Stimulated activated CD8-positive, alpha-beta memory T cell treated with anti-CD3 and anti-CD28 coated beads, Interleukin-4, amount 100 ng/mL, for 24 hours (primary cell): ENCODE measurements around the gene PDIA5.

Experiments
- DNase-seq: peaks from one replicate; pipeline ENCODE4 v3.0.0-alpha.2; 2020; ENCODE audit warnings: low read depth

The PDIA5 gene

DNA sequence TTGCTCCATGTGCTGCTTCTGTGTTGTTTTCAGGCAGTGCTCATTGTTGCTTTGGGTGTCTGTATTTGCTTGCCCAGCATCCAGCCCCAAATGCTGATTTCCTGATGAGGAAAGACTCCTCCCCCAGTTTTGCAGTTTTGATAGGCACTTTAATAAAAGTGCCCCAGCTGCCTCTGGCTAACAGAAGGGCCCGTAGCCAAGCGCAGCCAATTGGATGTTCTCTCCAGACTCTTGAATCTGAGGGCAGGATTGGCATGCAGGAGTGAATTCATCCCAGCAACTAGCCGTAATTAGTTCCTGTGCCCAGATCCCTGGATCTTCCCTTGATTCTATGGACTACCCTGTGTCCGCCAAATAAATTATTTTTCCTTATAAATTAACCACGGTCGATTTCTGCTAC is 24.4 kb upstream of the PDIA5 start:
- DNase-seq: no peak

DNA sequence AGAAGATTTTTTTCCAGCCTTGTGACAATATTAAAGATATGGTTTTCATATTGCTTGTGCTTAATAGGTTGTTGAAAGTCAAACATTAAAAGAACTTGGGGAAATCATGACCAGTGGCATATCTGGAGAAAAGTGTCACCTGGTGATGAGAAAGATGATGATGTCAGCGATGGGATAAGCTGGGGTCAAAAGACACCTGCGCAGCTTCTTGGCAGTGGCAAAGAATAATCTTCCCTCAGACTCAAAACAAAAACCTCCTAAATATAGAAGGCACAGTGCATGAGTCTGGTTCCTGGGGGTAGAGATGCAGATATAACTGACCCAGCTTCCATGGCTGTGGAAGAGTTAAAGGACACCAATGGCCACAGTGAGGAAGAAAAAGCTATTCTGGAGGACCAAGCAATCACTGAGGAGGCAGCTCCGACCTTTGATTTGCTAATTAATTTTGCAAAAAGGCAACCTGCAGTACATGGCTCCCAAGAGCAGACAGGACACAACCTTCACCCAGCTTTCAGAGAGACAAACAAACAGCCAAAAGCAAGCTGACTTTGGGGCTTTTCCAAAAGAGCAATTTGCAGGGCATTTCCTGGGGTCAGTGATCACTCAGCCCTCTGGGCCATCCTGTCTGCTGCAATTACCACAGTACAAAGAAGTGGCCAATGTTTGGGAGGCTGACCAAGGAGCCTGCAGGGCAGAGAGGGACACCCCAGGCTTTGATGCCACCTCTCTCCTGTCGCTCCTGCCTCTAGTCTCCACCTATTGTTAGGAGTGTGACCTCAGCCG is 21.7 kb upstream of the PDIA5 start:
- DNase-seq: no peak

DNA sequence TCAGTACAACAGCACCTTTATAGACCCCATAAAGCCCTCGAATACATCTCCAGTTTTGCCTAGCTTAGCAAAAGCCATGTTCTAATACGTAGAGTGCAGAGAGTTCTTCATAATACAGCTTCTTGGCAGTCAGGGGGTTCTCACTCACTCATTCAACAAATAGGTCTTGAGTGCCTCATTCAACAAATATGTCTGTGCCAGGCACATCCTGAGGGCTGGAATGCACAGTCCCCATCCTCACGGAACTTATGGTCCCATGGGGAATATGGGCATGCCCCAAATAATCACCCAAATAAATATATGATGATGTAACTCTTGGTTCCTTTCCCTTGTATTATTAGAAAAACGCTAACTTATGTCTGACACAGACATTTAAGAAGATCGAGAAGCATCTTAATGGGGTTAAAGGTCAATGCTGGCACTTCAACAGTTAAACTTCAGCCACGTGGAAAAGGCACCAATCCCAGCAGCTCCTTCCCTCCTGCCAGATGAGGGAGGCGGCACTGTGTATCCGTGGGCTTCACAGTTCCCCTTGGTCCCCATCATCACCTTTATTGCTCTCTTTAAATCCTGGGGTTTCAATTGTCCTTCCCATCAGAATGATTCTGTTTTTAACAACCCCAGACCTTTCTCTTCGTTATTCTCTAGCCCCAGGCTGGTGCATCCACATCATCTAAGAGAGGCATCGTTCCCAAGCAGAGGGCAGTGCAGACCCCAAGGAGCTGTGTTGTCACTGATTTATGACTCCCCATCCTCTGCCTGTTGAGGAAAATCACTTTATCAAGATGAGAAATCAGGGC is 20.4 kb upstream of the PDIA5 start:
- DNase-seq: no peak

DNA sequence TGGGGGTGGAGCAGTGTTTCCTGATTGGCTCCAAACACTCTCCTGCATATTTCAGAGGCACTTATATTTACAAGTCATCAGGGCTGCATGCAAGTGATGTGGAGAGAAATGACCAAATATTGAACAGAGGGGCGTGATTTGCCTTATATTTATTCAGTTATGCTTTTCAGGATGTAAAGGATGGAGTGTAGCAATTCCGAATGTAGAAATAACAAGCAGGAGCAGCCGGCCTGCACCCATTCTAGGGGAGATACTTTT is 19.8 kb upstream of the PDIA5 start:
- no peak for DNase-seq

DNA sequence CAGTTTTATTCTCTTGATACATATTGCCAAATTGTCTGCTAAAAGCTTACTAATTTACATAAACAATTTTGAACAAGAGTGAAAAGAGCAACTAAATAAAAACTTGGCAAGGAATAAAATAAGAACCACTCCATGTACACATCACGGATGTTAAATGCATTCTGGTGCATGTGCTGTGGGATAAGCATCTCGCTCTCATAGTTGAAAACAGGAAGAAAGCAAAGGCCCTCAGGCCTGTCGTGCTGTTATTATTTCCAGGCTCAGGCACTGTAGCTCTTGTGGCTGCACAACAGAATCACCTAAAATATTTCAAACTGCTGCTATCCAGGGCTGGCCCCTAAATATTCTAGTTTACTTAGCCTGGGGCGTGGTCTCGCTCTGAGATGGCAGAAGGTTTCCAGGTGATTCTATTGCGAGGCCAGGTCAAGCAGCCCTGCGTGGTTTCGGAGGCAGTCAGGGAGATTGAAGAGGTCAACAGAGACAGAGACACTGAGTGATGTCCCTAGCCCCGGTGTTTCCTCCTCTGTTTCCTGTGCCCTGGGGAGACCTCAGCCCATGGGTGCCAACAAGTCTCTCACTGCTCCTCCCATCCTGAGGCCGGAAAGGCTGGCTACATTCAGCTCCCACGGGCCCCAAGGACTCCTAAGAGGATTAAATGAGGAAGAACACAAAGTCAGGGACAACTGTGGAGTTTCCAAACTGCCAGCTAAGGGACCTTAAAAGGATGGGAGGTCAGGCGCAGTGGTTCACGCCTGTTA is 18.2 kb upstream of the PDIA5 start:
- DNase-seq: no peak

DNA sequence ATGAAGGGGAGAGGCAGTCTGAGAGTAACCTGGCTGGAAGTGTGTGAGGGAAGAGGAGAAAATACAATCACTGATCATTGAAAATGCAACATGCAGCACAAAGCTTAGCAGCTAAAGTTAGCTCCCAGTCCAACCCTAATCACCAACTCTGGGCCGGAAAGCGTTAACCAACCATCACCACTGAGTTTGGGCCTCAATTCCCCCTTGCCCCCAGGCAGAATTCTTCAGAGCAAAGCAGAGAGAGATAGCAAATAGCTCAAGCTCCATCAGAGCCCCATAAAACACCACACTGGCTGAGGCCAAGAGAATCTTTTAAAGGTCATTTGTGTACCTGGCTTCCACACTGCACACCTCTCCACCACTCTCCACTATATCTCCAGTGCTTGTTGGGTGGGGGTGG is 16.2 kb upstream of the PDIA5 start:
- no peak for DNase-seq

DNA sequence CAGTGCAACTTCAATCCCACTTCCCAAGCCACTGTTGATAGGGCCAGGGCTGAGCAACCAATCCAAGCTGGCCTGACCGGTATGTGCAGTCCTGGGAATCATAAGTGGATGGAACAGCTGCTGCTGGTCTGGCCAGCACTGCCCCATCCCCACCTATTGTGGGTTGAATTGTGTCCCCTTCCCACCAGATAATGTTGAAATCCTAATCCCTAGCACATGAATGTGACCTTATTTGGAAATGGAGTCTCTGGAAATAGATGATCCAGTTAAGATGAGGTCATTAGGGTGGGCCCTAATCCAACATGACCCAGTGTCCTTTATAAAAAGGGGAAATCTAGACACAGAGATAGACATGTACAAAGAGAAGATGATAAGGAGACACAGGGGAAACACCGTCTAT is 13.7 kb upstream of the PDIA5 start:
- no peak for DNase-seq

DNA sequence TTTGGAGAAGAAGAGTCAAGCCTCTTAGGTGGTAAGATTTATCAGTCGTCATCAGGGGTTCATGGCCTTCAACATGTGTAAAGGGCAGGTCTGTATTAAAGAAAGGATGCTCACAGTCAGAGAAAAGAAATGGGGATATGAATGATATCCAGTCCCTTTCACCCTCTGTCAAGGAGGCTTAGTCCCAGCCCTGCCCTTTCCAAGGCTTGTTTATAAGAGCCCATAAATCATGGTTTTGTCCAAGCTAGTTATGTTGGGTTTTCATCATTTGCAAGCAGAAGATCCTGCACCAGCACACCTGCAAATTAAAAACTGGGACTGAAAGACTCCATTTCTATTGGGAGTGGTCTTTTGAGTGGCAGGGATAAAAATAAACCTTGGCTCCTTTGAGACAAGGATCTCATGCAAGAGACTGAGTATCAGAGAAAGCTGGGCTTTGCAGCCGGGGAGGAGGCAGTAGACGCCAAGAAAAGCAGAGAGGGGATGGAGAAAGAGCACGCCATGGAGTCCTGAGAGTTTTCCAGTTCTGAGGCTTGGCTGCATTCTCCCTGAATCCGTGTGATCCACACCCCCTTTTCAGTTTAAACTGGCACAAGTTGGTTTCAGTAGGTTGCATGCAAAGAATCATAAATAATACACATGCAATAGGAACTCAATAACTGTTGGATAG is 12.6 kb upstream of the PDIA5 start:
- no peak for DNase-seq

DNA sequence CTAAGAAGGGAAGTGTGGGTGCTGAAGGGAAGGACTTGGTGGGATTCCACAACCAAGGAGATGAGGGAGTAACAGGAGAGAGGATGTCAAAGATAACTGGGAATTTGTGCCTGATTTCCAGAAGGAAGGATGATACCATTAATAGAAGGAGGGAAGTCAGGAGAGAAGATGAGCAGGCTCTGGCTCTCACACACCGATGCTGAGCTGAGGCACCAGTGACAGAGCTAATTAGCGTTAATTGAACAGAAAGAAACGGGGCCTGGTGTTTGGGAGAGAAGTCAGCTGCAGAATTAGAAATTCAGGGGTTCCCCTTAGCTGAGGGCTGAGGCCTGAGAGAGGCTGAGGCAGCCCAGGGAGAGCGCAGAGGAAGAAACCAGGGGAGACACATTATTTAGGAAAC is 11.9 kb upstream of the PDIA5 start:
- no peak for DNase-seq

DNA sequence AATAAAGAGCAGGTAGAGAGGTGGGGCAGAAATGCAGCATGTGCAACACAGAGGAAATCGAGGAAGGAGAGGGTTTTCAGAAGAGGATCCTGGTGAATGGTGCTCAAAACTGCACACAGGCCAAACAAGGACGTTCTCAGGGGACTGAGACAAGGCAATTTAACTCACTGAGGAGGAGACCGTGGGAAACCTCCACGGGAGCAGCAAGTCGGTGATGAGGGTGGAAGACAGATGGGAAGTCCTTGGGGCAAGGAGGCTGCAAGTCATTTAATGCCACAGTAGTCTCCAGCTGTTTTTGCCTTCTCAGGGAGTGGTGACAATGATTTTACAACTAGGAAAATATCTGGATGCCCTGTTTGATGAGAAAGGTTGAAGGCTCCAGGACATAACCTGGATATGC is 11.5 kb upstream of the PDIA5 start:
- DNase-seq: no peak

DNA sequence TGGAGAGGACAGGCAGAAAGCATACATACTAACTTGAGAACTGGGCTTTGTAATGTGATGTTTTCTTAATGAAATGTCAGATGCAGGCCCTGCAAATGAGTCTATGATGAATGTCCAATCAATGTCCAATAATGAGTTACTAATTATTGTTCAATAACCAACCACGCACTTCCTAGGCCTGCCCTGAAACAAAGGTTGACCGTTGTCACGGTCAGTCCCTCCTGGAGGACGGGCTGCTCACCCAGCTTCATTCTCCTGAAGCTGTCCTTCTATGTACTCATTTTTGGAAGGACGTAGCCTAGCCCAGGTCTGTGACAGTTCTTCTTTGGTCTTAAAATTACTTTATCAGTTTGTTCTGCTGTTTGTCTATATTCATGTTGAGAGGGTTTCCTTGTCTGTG is 8.3 kb upstream of the PDIA5 start:
- no peak for DNase-seq

DNA sequence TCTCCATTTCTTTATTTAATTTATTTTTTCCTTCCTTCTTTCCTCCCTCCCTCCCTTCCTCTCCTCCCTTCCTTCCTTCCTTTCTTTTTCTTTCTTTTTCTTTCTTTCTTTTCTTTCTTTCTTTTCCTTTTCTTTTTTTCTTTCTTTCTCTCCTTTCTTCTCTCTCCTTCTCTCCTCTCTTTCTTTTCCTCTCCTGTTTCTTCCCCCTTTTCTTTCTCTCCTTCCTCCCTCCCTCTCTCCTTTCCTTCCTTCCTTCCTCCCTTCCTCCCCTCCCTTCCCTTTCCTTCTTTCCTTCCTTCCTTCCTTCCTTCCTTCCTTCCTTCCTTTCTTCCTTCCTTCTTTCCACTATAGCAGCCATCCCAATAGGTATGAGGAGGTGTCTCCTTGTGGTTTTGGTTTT is 6.8 kb upstream of the PDIA5 start:
- DNase-seq: no peak

DNA sequence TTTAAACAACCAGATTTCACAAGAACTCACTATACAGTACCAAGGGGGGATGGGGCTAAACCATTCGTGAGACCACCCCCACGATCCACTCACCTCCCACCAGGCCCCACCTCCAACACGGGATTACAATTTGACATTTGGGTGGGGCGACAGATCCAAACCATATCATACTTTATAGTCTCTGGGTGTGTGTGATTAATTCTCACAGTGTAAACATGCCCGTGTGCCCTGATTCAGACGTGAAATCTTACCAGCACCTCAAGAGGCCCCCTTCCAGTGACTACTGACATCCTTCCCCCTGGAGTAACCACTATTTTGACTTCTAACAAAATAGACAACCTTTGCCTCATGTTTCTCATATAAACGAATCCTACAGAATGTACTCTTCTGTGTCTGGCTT is 5.0 kb upstream of the PDIA5 start:
- DNase-seq: no peak

DNA sequence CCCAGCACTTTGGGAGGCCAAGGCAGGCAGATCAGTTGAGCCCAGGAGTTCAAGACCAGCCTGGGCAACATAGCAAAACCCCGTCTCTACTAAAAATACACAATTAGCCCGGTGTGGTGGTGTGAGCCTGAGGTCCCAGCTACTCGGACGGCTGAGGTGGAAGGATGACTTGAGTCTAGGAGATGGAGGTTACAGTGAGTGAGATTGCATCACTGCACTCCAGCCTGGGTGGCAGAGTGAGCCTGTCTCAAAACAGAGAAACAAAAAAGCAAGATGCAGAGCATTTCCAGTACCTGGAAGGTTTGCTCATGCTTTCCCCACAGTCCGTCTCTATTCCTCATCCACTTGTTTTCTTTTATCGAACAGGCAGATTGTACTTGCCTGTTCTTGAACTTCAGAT is 3.8 kb upstream of the PDIA5 start:
- no peak for DNase-seq

DNA sequence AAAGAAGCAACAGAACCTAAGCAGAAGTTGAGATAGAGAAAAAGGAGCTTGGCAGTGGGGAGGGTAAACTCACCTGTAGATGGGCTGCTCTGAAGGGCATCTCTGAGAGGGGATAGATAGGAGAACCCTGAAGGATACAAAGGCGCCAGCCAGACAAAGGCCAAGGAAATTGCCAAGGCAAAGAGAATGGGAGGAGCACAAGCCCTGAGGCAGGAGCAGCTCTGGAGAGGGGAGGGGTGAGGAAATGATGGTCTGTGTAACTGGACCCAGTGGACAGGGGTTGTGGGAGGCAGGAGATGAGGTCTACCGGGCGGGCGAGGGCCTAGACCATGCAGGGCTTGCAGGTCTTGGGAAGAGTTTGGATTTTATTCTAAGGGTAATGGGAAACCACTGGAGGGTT is 2.3 kb upstream of the PDIA5 start:
- no peak for DNase-seq

DNA sequence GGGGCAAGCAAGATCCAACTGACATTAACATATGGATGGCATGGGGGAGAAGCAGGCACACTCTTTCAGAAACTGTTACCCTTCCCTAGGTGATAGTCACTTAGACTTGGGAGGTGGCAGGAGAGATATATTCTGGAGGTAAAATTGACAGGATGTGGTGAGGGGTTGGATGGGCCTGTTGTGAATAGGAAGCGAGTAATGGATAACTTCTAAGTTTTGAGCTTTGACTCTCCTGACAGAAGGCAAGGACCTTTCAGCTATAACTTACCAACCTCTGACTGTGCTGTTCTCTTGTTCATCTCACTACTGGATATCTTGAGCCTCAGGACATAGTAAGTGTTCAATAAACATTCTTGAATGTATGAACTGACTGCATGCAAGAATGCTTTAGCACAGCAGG is 1.9 kb upstream of the PDIA5 start:
- no peak for DNase-seq

DNA sequence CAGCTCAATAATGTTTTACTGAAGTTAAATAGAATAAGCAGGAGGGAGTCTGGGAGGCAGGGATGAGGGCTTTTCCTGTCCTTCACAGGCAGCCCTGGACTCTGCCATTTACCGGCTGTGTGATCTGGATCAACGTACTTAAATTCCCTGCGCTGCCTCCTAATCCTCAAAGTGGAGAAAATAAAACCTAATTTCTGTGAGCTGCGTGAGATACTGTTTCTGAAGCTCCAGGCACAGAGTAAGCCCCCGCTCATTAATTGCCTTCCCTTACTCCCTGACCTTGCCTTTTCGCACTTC is 278 bp upstream of the PDIA5 start:
- DNase-seq: no peak

DNA sequence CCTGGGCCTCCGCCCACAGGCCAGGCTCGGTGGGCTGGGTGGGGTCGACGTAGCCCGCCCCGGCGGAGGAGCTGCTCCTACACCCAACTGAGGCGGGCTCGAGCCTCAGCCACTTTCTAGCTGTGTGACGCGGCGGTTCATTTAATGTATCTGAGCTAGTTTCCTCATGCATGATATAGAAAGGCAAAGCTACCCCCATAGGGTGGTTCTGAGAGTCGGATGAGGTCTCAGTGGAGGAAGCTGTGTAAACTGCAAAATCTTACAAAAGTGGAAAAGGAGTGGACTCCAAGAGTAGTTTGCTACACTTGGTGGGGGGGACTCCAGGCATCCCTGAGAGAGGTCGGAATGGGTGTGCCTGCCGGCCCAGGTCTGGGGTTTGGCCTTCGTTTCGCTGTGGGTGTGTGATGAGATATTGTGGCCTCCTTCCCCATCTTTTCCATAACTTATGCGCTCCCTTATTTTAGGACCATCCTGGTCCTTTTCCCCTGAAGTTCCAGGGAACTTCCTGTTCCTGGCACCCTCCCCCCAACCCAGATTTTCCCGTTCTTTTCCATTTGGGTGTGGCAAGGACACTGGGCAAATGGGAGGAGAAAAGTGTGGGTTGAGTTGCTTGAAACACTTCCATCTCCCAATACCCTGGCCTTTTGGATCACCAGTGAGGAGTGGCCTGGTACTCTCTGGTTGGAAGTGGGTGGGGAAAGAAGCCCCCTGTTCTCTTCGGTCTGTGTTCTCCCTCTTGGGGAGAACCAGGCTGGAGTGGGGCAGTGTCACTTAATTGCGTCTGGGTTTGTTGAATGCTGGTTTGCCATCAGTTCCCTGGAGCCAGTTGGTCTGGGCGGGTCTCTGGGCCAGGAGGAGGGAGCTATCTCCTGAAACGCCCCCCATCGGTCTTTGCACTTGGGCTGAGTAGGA is 1.1 kb downstream of the PDIA5 start:
- peak; percentile 17 for DNase-seq

DNA sequence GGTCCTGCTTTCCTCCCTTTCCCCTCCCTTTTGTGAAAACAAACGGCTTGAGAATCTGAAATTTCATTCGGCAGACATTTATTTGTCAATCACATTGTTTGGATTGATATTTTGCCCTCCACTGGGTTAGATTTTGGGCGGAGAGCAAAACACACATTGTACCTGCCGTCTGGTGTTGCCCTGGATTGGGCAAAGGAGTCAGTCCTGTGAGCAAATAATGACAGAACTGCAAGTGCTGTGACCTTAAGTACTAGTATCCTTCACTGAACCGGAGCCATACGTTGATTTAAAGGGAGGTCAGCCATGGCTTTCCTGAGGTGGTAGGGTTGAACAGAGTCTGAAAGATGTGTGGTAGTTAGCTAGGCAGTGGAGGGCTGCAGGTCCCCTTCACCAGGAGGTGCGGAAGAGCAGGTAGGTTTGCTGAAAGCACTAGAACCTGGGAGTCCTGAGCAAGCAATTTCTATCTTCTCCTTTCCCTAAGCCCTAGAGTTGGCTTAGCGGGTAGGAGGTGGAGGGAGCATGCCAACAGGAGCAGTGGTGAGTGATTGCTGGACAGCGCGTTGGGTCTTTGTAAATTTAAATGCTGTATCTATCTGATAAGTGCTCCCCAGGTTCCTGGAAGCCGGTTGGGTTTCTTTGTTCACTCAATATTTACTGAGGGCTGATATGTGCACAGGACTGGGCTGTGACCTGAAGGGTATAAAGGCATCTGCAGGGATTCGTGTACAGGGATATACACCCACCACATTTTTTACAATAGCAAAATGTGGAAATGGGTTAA is 2.0 kb downstream of the PDIA5 start:
- DNase-seq: no peak

DNA sequence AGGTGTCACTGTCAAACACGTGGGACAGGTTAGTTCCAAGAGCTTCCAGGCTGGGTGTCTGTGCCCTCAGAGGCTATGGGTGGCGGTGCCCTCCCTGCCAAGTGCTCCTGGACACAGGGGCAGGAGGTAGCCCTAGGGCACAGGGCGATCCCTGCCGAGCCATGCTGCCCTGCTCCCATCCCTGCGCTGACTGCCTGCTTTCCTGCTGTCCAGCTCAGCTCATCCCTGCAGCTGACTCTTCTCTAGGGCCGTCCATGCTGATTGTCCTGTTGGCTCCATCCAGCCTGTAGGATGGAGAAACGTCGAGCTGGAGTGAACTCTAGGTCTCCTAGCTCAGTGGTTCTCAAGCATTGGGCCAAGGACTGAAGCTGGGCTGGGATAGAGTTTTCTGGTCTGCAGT is 3.7 kb downstream of the PDIA5 start:
- DNase-seq: no peak

DNA sequence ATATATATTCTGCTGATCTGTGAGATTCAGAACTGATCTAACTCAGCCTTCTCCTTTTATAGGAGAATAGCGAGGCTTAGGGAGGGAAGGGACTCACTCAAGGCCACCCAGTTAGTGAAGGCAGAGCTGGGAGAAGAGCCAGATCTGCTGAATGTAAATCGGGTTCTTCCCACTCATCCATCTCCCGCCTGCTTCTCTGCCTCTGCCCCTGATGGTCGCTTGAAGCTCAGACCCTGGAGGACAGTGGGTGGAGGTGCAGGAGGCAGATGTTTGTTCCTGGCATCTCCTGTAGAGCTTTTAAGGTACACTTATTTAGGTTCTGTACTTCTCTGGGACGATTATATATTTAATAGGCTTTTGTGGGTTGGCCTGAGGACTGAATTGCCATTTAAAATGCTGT is 4.3 kb downstream of the PDIA5 start:
- no peak for DNase-seq
